SK-N-SH (cell line): ENCODE data around the gene TM4SF4.

Experiments
- CHD2 ChIP-seq: fragments of 150-350 bp; IDR thresholded peaks from 2 replicates; pipeline ENCODE4 v1.6.1; 2018; ENCODE audit warnings: low read length; ENCODE audit not compliant: partially characterized antibody
- RFX5 ChIP-seq: IDR thresholded peaks from 2 replicates; pipeline ENCODE4 v1.6.1; 2012; ENCODE audit warnings: mild to moderate bottlenecking, improper control_type of control experiment, low read length
- SMC3 ChIP-seq: IDR thresholded peaks from 2 replicates; pipeline ENCODE4 v1.6.1; 2012; ENCODE audit warnings: low read depth, low read length, improper control_type of control experiment
- TAF1 ChIP-seq: IDR thresholded peaks from 2 replicates; pipeline ENCODE4 v1.6.1; 2012; ENCODE audit warnings: low read depth, mild to moderate bottlenecking, low read length, moderate library complexity, borderline replicate concordance
- TF ChIP-seq, protein P1 (sequence below): fragments of 200-600 bp; sonication (generic); IDR thresholded peaks from 2 replicates; pipeline ENCODE4 v1.6.1; 2017; ENCODE audit warnings: antibody characterized with exemption, mild to moderate bottlenecking, moderate library complexity
- TF ChIP-seq, protein P2 (sequence below): fragments of 150-350 bp; IDR thresholded peaks from 2 replicates; pipeline ENCODE4 v1.6.1; 2017; ENCODE audit warnings: antibody characterized with exemption, low read length, low read depth, borderline replicate concordance

DNA sequence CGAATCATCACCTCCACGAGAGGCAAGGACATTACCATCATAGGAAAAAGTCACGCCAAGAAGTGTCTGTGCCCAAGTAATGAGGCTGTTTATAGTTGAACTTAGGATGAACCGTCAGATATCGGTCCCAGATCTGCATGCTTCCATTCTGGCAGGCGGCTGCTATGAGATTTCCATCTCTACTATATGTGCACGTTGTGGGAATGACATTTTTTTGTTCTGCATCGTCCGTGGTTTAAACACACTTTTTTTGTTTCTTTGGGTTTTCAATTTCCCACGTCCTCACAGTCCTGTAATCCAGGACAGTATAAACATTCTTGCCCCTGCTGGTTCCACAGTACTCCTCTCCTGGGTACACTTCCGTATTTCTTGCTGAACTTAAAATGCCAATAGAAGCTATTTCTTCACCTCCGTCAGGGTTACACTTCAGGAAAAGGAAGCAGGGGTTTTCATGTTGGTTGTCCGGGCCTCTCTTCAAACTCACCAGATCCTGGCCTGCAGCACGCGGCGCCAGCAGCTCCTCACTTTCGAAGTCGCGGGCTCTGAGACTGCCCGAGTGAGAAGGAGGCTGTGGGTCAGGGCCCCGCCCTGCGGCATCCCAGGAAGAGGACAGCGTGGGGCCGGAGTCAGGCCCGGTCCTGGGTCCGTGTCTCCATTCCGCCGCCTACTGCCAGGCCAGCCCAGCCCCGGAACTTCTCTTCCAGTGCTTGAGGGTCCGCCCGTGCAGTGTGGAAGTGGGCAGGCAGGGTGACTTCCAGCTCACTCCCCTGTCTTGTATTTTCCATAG lies 9.8 kb upstream of the TM4SF4 start:
- TF ChIP-seq, protein P1, sequence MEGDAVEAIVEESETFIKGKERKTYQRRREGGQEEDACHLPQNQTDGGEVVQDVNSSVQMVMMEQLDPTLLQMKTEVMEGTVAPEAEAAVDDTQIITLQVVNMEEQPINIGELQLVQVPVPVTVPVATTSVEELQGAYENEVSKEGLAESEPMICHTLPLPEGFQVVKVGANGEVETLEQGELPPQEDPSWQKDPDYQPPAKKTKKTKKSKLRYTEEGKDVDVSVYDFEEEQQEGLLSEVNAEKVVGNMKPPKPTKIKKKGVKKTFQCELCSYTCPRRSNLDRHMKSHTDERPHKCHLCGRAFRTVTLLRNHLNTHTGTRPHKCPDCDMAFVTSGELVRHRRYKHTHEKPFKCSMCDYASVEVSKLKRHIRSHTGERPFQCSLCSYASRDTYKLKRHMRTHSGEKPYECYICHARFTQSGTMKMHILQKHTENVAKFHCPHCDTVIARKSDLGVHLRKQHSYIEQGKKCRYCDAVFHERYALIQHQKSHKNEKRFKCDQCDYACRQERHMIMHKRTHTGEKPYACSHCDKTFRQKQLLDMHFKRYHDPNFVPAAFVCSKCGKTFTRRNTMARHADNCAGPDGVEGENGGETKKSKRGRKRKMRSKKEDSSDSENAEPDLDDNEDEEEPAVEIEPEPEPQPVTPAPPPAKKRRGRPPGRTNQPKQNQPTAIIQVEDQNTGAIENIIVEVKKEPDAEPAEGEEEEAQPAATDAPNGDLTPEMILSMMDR: no peak
- no peak for TF ChIP-seq RFX5
- TF ChIP-seq SMC3: no peak
- TF ChIP-seq CHD2: no peak
- TF ChIP-seq TAF1: no peak
- TF ChIP-seq, protein P2, sequence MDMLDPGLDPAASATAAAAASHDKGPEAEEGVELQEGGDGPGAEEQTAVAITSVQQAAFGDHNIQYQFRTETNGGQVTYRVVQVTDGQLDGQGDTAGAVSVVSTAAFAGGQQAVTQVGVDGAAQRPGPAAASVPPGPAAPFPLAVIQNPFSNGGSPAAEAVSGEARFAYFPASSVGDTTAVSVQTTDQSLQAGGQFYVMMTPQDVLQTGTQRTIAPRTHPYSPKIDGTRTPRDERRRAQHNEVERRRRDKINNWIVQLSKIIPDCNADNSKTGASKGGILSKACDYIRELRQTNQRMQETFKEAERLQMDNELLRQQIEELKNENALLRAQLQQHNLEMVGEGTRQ: no peak
